ENCODE data around the gene ZMYND11. TPM values are rescaled to one million over a fixed set of nuclear protein-coding genes. Genes with fewer than 3 reads are reported as not detected.
A peak's percentile ranks its signal among the peaks of the same experiment; 100 is the strongest.

The ZMYND11 gene
- total and polyA plus RNA-seq, 9 of the 15 experiments (the other 6 are each of a cell fraction or from before 2014, with no cell fraction given): 2.7 to 13.8 (median 8.8) TPM

GRCh38 chr10:86031-86430 lies 49.2 kb upstream of the ZMYND11 start:
- Histone ChIP-seq H3K4me1 (replicated peaks in 1 of 2; ENCODE audit: control insufficient read depth in 2 of 2, insufficient read depth in 2 of 2, low read length in 2 of 2) (peaks cover 6 to 10% of the 10 kb centered on the region in 2 experiments; a peak in 3 of 5 replicates), H3K36me3 (ENCODE audit: control insufficient read depth, insufficient read depth, low read length) (no peaks in the 10 kb centered on the region), H3K9ac (ENCODE audit: insufficient read depth in 1 of 2, low read depth in 2 of 2, low read length in 2 of 2) (no peak overlapping the region), H2AFZ (ENCODE audit: low read depth, low read length) (no peak overlapping the region), H3K79me2 (ENCODE audit: control insufficient read depth, insufficient read depth, low read length) (no peaks in the 10 kb centered on the region), H3K27me3 (ENCODE audit: control insufficient read depth in 2 of 2, insufficient read depth in 2 of 2, low read length in 2 of 2) (peaks cover 0 to 10% of the 10 kb centered on the region in 2 experiments; a peak in 2 of 5 replicates), H3K9me3 (replicated peaks; ENCODE audit: control insufficient read depth, insufficient read depth, low read depth, low read length) (no peaks in the 10 kb centered on the region), H4K20me1 (replicated peaks; ENCODE audit: control insufficient read depth, insufficient read depth, low read length) (no peaks in the 10 kb centered on the region; the same call in 1 of the 2 replicates), H3K9me1 (ENCODE audit: control insufficient read depth, insufficient read depth, low read length) (no peaks in the 10 kb centered on the region), H3K27ac (ENCODE audit: extremely low read depth, low read depth, low read length) (no peak overlapping the region), H3K4me3 (no peak overlapping the region), H3K4me2 (ENCODE audit: insufficient read depth, low read length) (no peak overlapping the region)
- ChIA-PET POLR2A (no interaction called here), CTCF (ENCODE audit: low intra/inter-chr PET ratio) (no interaction called here)
- in situ Hi-C loops (cut with MboI): no loop called here
- BruUV-seq (replicated peaks): no TSS peak
- 11% methylated on average over 7 of the region's 10 CpGs for WGBS (ENCODE audit: insufficient coverage, low coverage, missing lambda C conversion rate)
- intact Hi-C loops (cut with micrococcal nuclease): no loop called here
- TF ChIP-seq SMARCA5 (IDR thresholded peaks at IDR 0.05): no peak
- FAIRE-seq: no peak
- DNase-seq (ENCODE audit: extremely low read depth in 1 of 4, low spot score in 3 of 4): no peak
- no peak for ATAC-seq

- H3K4me3 ChIP-seq: no peak overlapping the region
- peak overlapping the region; percentile 32 for H3K4me2 ChIP-seq (ENCODE audit: insufficient read depth, low read length)
- WGBS (ENCODE audit: insufficient coverage, low coverage, missing lambda C conversion rate): 12% methylated on average over 17 of the region's 19 CpGs
- H3K79me2 ChIP-seq (ENCODE audit: control insufficient read depth, insufficient read depth, low read length): no peaks in the 10 kb centered on the region
- H3K9ac ChIP-seq (ENCODE audit: insufficient read depth in 1 of 2, low read depth in 2 of 2, low read length in 2 of 2): no peak overlapping the region
- H3K4me1 ChIP-seq (replicated peaks in 1 of 2; ENCODE audit: control insufficient read depth in 2 of 2, insufficient read depth in 2 of 2, low read length in 2 of 2): peaks cover 6 to 10% of the 10 kb centered on the region in 2 experiments; a peak in 3 of 5 replicates
- H3K9me1 ChIP-seq (ENCODE audit: control insufficient read depth, insufficient read depth, low read length): no peaks in the 10 kb centered on the region
- ATAC-seq (peak; percentile 75), DNase-seq (ENCODE audit: extremely low read depth in 1 of 4, low spot score in 3 of 4) (peak; percentile 48 to 80 (median 60)), FAIRE-seq (peak; percentile 60)
- POLR2A ChIA-PET: interaction anchor here (0.6 to 0.7 kb wide), 2 partner anchors 8 to 12 kb away, joined by 3 read pairs; no protein-coding TSS in a partner anchor
- no peak overlapping the region for H3K27ac ChIP-seq (ENCODE audit: extremely low read depth, low read depth, low read length)
- peaks cover 0 to 10% of the 10 kb centered on the region in 2 experiments; a peak in 2 of 5 replicates for H3K27me3 ChIP-seq (ENCODE audit: control insufficient read depth in 2 of 2, insufficient read depth in 2 of 2, low read length in 2 of 2)
- H4K20me1 ChIP-seq (replicated peaks; ENCODE audit: control insufficient read depth, insufficient read depth, low read length): no peaks in the 10 kb centered on the region; the same call in 1 of the 2 replicates
- H3K9me3 ChIP-seq (replicated peaks; ENCODE audit: control insufficient read depth, insufficient read depth, low read depth, low read length): no peaks in the 10 kb centered on the region
- intact Hi-C loops (cut with micrococcal nuclease): no loop called here
- CTCF ChIA-PET (ENCODE audit: low intra/inter-chr PET ratio): no interaction called here
- H3K36me3 ChIP-seq (ENCODE audit: control insufficient read depth, insufficient read depth, low read length): no peaks in the 10 kb centered on the region
- BruUV-seq (replicated peaks): no TSS peak
- in situ Hi-C loops (cut with MboI): no loop called here
- H2AFZ ChIP-seq (ENCODE audit: low read depth, low read length): peak overlapping the region; percentile 53; the same call in 1 of the 2 replicates
- TF ChIP-seq RNF2 (IDR thresholded peaks at IDR 0.05): 0 out of 2 replicates have a peak, but pooled peaks have one; percentile 27
- peak; percentile 56; the same call in 1 of the 2 replicates for TF ChIP-seq CTBP1 (IDR thresholded peaks at IDR 0.05; ENCODE audit: borderline replicate concordance)
- peak in 1 of 2 experiments; percentile 50; a peak in 2 of 4 replicates for TF ChIP-seq FOXA3 (CRISPR knock-in tag; conservative IDR thresholded peaks at IDR 0.05 in 1 of 2, IDR thresholded peaks at IDR 0.05 in 1 of 2)
- TF ChIP-seq ZNF280A (IDR thresholded peaks at IDR 0.05; ENCODE audit: low read depth, partially characterized antibody): no peak
- TF ChIP-seq CBFA2T3 (IDR thresholded peaks at IDR 0.05): peak; percentile 88
- TF ChIP-seq CEBPB (tag; IDR thresholded peaks at IDR 0.05): peak; percentile 91
- peak; percentile 67 for TF ChIP-seq TAL1 (IDR thresholded peaks at IDR 0.05)
- no peak for TF ChIP-seq NR2C1 (IDR thresholded peaks at IDR 0.05)
- TF ChIP-seq NR2C1 (tag; IDR thresholded peaks at IDR 0.05): 0 out of 2 replicates have a peak, but pooled peaks have one; percentile 37
- peak; percentile 24 to 34; a peak in 3 of 4 replicates for TF ChIP-seq NRF1 (conservative IDR thresholded peaks at IDR 0.05 in 1 of 2, IDR thresholded peaks at IDR 0.05 in 1 of 2)
- peak; percentile 95 for TF ChIP-seq SMAD4 (CRISPR knock-in tag; conservative IDR thresholded peaks at IDR 0.05)
- no peak for TF ChIP-seq ZBTB12 (CRISPR knock-in tag; IDR thresholded peaks at IDR 0.05)
Measured at GRCh38 chr10:87177-88080, 47.8 kb upstream of the ZMYND11 start.

Measured in K562 (cell line).